ENCODE data around the gene CACNB2.

Gene CACNB2

GRCh38 chr10:18140149-18140956 lies at the start of gene CACNB2:
TSS of gene CACNB2 (plus strand) at chr10:18140424.
- DNase-seq (ENCODE audit: low read depth, low spot score) = no peak

GRCh38 chr10:18094332-18094731 lies 45.9 kb upstream of the CACNB2 start:
- no peak for DNase-seq (ENCODE audit: low read depth, low spot score)

- DNase-seq (ENCODE audit: low read depth, low spot score) = no peak
Measured at GRCh38 chr10:18094793-18095192, 45.4 kb upstream of the CACNB2 start.

GRCh38 chr10:18097524-18097923 lies 42.7 kb upstream of the CACNB2 start:
- no peak for DNase-seq (ENCODE audit: low read depth, low spot score)

GRCh38 chr10:18098201-18098600 lies 42.0 kb upstream of the CACNB2 start:
- no peak for DNase-seq (ENCODE audit: low read depth, low spot score)

- no peak for DNase-seq (ENCODE audit: low read depth, low spot score)
Measured at GRCh38 chr10:18099415-18099814, 40.8 kb upstream of the CACNB2 start.

GRCh38 chr10:18100669-18101068 lies 39.6 kb upstream of the CACNB2 start:
- DNase-seq (ENCODE audit: low read depth, low spot score) = no peak

GRCh38 chr10:18102404-18102803 lies 37.8 kb upstream of the CACNB2 start:
- DNase-seq (ENCODE audit: low read depth, low spot score) = no peak

GRCh38 chr10:18104223-18104872 lies 35.9 kb upstream of the CACNB2 start:
- peak; percentile 26 for DNase-seq (ENCODE audit: low read depth, low spot score)

- DNase-seq (ENCODE audit: low read depth, low spot score) = no peak
Measured at GRCh38 chr10:18109341-18109870, 30.8 kb upstream of the CACNB2 start.

GRCh38 chr10:18113881-18114280 lies 26.3 kb upstream of the CACNB2 start:
- DNase-seq (ENCODE audit: low read depth, low spot score) = no peak

- DNase-seq (ENCODE audit: low read depth, low spot score) = no peak
Measured at GRCh38 chr10:18117276-18117675, 22.9 kb upstream of the CACNB2 start.

- no peak for DNase-seq (ENCODE audit: low read depth, low spot score)
Measured at GRCh38 chr10:18122753-18123152, 17.5 kb upstream of the CACNB2 start.

- DNase-seq (ENCODE audit: low read depth, low spot score) = no peak
Measured at GRCh38 chr10:18133046-18133445, 7.2 kb upstream of the CACNB2 start.

GRCh38 chr10:18134509-18134908 lies 5.7 kb upstream of the CACNB2 start:
- DNase-seq (ENCODE audit: low read depth, low spot score) = no peak

- DNase-seq (ENCODE audit: low read depth, low spot score) = no peak
Measured at GRCh38 chr10:18134921-18135320, 5.3 kb upstream of the CACNB2 start.

GRCh38 chr10:18136073-18136791 lies 4.0 kb upstream of the CACNB2 start:
- no peak for DNase-seq (ENCODE audit: low read depth, low spot score)

- DNase-seq (ENCODE audit: low read depth, low spot score) = no peak
Measured at GRCh38 chr10:18137111-18137510, 3.1 kb upstream of the CACNB2 start.

GRCh38 chr10:18140957-18141845 lies 977 bp downstream of the CACNB2 start:
- no peak for DNase-seq (ENCODE audit: low read depth, low spot score)

GRCh38 chr10:18142151-18142550 lies 1.9 kb downstream of the CACNB2 start:
- DNase-seq (ENCODE audit: low read depth, low spot score) = no peak

- DNase-seq (ENCODE audit: low read depth, low spot score) = no peak
Measured at GRCh38 chr10:18144396-18144795, 4.2 kb downstream of the CACNB2 start.
